ENCODE measurements around the gene DMXL1.
"Not testable (repeated sequence)": the region's sequence is repeated elsewhere in the genome, so short reads cannot be mapped to it uniquely, and the experiment has no call there.

DMXL1 gene

GRCh38 chr5:119212026-119212425 lies 141.1 kb downstream of the DMXL1 start:
- no peak for DNase-seq

- no peak for DNase-seq
Measured at GRCh38 chr5:119212676-119213075, 141.8 kb downstream of the DMXL1 start.

GRCh38 chr5:119217183-119217582 lies 146.3 kb downstream of the DMXL1 start:
- no peak for DNase-seq

GRCh38 chr5:119218830-119219782 lies 148.2 kb downstream of the DMXL1 start:
- no peak for DNase-seq

GRCh38 chr5:119220576-119221197 lies 149.8 kb downstream of the DMXL1 start:
- no peak for DNase-seq

GRCh38 chr5:119221330-119221729 lies 150.4 kb downstream of the DMXL1 start:
- no peak for DNase-seq

- no peak for DNase-seq
Measured at GRCh38 chr5:119229950-119230349, 159.1 kb downstream of the DMXL1 start.

GRCh38 chr5:119238265-119239118 lies 167.6 kb downstream of the DMXL1 start:
- DNase-seq = no peak

- no peak for DNase-seq
Measured at GRCh38 chr5:119239119-119239417, 168.2 kb downstream of the DMXL1 start.

- not testable (repeated sequence) for DNase-seq
Measured at GRCh38 chr5:119239826-119240225, 168.9 kb downstream of the DMXL1 start.

- no peak for DNase-seq
Measured at GRCh38 chr5:119243888-119244287, 173.0 kb downstream of the DMXL1 start.

- DNase-seq = no peak
Measured at GRCh38 chr5:119250946-119251901, 180.3 kb downstream of the DMXL1 start.

- DNase-seq = no peak
Measured at GRCh38 chr5:119255571-119256356, 184.9 kb downstream of the DMXL1 start.

- DNase-seq = no peak
Measured at GRCh38 chr5:119257613-119258012, 186.7 kb downstream of the DMXL1 start.

GRCh38 chr5:119263639-119264038 lies 192.8 kb downstream of the DMXL1 start:
- no peak for DNase-seq

GRCh38 chr5:119264186-119264585 lies 193.3 kb downstream of the DMXL1 start:
- no peak for DNase-seq

- DNase-seq = peak; percentile 62
Measured at GRCh38 chr5:119267958-119268386, 197.1 kb downstream of the DMXL1 start.

- DNase-seq = peak; percentile 93
Measured at GRCh38 chr5:119268387-119269060, 197.6 kb downstream of the DMXL1 start.

GRCh38 chr5:119269061-119269944 lies 198.4 kb downstream of the DMXL1 start:
- no peak for DNase-seq
